Activated naive CD4-positive, alpha-beta T cell treated with anti-CD3 and anti-CD28 coated beads, Interleukin-2, amount 50 U/mL, for 24 hours (primary cell): ENCODE results near the gene SPDYE4.

ENCODE experiments used
- H3K27ac Mint-ChIP-seq: one replicate; pipeline ENCODE4 v1.8.0; 2021; ENCODE audit warnings: mild to moderate bottlenecking, mixed read lengths
- H3K27me3 Mint-ChIP-seq: one replicate; pipeline ENCODE4 v1.8.0; 2021; ENCODE audit warnings: mixed read lengths
- H3K36me3 Mint-ChIP-seq: one replicate; pipeline ENCODE4 v1.8.0; 2021; ENCODE audit warnings: mixed read lengths
- H3K4me1 Mint-ChIP-seq: one replicate; pipeline ENCODE4 v1.8.0; 2021; ENCODE audit warnings: mixed read lengths
- H3K4me3 Mint-ChIP-seq: one replicate; pipeline ENCODE4 v1.8.0; 2021; ENCODE audit warnings: mild to moderate bottlenecking, mixed read lengths
- H3K9me3 Mint-ChIP-seq: one replicate; pipeline ENCODE4 v1.8.0; 2021; ENCODE audit warnings: mixed read lengths

Gene SPDYE4

DNA sequence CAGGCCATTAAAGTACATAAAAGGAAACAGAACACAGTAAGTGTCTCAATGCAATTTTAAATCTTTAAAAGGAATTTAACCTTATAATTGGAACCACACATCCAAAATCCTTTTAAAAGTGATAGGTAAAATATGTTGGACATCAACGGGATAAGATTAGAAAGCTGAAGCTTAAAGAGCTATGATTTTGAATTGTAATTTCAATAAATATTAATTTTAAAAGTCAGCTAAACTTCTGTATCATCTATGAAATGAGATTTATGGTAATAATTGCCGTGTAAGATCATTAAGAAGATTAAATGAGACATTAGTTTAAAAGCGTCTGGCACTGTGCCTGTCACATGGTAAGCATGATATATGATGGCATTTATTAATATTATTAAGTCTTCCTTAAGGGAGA lies 45.0 kb downstream of the SPDYE4 start:
- H3K36me3 Mint-ChIP-seq, result no peaks in the 10 kb centered on the region
- no peaks in the 10 kb centered on the region for H3K9me3 Mint-ChIP-seq
- H3K27me3 Mint-ChIP-seq, result no peaks in the 10 kb centered on the region
- no peak overlapping the region for H3K27ac Mint-ChIP-seq
- H3K4me1 Mint-ChIP-seq, result no peaks in the 10 kb centered on the region
- H3K4me3 Mint-ChIP-seq, result no peak overlapping the region

DNA sequence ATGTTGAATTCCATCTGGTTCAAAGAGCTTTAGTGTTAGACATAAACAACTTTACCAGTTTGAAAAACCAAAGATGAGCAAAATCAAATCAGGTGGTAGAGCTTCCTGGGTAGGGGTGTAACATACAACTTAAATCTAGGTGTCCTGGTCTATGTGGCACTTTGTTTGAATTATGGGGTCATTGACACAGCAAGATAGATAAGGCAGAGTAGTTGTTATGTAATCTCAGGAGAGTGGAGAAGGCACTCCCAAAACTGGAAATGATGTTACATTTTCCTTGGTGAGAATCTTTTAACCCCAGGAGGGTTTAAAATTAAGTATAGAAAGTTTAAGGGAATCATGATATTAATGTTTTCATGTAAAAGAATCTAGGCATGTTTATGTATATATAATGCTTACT lies 45.6 kb downstream of the SPDYE4 start:
- no peaks in the 10 kb centered on the region for H3K4me1 Mint-ChIP-seq
- no peaks in the 10 kb centered on the region for H3K9me3 Mint-ChIP-seq
- no peaks in the 10 kb centered on the region for H3K27me3 Mint-ChIP-seq
- no peak overlapping the region for H3K4me3 Mint-ChIP-seq
- no peaks in the 10 kb centered on the region for H3K36me3 Mint-ChIP-seq
- no peak overlapping the region for H3K27ac Mint-ChIP-seq

DNA sequence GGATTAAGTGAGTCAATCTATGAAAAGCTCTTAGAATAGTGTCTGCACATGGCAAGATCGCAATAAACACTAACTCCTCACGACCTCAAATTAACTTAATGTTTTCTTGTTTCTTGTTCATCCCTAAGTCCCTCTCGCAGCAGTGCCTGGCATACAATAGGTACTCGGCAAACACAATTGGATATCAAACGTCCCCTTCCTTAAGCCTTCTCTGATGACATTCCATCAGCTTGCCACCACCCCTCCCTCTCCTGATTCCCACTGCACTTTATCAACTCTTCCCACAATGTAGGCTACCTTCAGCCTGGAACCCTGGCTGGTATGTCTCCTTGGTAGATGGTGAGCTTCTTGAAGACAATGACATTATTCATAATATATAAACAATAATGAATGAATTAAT lies 47.1 kb downstream of the SPDYE4 start:
- Mint-ChIP-seq H3K4me3 (no peak overlapping the region), H3K27me3 (peaks cover 2% of the 10 kb centered on the region), H3K27ac (no peak overlapping the region), H3K36me3 (no peaks in the 10 kb centered on the region), H3K9me3 (no peaks in the 10 kb centered on the region), H3K4me1 (no peaks in the 10 kb centered on the region)

DNA sequence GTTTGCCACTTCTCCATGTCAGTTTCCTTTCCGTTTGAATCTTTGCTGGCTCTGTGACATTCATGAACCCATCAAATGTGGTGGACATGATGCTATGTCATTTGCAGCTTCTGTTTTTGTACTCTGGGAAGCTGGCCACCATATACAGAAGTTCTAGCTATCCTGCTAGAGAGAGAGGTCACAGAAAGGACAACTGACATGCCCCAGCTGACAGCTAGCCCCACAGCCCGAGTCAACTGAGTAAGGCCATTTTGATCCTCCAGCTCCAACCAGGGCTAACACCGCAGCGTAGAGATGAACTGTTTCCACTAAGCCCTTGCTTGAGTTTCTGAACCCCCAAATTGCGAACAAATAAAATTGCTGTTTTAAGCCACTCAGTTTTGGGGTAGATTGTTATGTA lies 47.5 kb downstream of the SPDYE4 start:
- Mint-ChIP-seq H3K4me1 (no peaks in the 10 kb centered on the region), H3K27ac (no peak overlapping the region), H3K4me3 (no peak overlapping the region), H3K9me3 (no peaks in the 10 kb centered on the region), H3K27me3 (peaks cover 2% of the 10 kb centered on the region), H3K36me3 (no peaks in the 10 kb centered on the region)

DNA sequence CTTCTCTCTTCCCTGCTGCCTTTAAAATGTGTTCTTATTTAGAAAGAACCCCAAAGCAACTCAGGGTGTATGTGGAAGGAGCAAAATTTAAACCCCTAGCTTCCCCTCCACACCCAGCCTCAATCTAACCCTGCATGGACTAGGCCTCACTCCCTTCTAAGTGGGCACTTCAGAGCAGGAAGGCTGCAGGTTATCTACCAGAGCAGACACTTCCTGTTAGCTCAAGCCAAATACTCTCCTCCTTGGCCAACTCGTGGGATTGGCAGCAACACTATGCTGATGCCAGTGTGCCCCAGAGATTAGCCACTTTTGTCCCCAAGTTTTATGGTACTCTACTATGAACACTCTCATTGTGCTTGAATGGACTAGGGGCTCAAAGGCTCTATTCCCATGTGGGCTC lies 49.3 kb downstream of the SPDYE4 start:
- H3K9me3 Mint-ChIP-seq, result no peaks in the 10 kb centered on the region
- no peaks in the 10 kb centered on the region for H3K36me3 Mint-ChIP-seq
- no peak overlapping the region for H3K4me3 Mint-ChIP-seq
- peaks cover 2% of the 10 kb centered on the region for H3K27me3 Mint-ChIP-seq
- H3K27ac Mint-ChIP-seq, result no peak overlapping the region
- no peaks in the 10 kb centered on the region for H3K4me1 Mint-ChIP-seq

DNA sequence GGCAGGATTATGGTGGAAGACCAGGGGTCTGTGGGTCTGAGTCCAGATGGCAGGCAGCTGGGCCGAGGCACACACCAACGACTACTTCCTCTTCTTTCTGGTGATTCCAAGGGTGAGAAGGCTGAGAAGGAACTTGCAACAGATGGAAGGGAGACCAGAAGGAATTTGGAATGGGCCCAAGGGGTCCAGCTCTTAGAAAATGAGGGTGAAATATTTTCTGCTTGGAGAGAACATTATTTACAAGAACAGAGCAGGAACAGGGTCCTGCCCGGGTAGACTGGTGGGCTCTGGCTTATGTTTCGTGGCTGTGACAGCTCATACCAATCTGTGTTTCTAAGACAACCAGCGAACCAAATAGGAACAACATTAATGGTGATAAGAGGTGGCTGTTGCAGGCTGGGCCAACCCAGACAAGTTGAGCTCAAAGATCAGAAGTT lies 50.3 kb downstream of the SPDYE4 start:
- no peaks in the 10 kb centered on the region for H3K36me3 Mint-ChIP-seq
- no peaks in the 10 kb centered on the region for H3K4me1 Mint-ChIP-seq
- H3K27ac Mint-ChIP-seq, result no peak overlapping the region
- H3K9me3 Mint-ChIP-seq, result no peaks in the 10 kb centered on the region
- no peak overlapping the region for H3K4me3 Mint-ChIP-seq
- peaks cover 4% of the 10 kb centered on the region for H3K27me3 Mint-ChIP-seq

DNA sequence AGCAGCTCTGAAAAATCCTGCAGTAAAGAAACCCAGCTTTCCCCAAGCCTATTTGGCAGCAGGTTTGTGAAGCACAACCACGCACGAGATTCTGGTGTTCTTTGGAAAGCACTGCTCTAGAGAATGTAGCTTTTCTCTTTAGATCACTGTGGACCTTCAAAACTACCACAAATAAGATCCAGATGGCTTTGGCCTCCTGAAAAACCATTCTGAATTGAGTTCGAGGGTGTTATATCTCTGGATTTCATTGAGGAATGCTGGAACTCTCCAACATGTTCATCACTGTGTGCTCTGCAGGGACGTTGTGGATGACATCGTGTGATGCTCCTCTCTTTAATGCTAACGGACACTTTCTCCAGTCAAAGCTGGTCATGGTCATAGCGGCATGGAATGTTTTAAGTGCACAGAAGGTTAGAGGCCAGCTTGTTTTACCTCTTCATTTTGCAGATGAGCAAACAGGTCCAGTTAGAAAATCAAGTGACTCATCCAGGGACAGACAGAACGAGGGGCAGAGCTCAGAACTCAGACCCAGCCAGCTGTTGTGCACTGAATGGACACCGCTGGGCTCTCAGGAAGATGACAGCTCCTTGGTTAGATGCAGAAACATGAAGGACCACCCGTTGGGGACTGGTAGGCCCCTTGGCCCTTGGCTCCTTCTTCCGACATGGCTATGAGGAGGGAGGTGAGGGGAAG lies 50.9 kb downstream of the SPDYE4 start:
- H3K27me3 Mint-ChIP-seq, result peaks cover 4% of the 10 kb centered on the region
- H3K36me3 Mint-ChIP-seq, result no peaks in the 10 kb centered on the region
- H3K4me1 Mint-ChIP-seq, result no peaks in the 10 kb centered on the region
- H3K27ac Mint-ChIP-seq, result no peak overlapping the region
- no peak overlapping the region for H3K4me3 Mint-ChIP-seq
- H3K9me3 Mint-ChIP-seq, result no peaks in the 10 kb centered on the region

DNA sequence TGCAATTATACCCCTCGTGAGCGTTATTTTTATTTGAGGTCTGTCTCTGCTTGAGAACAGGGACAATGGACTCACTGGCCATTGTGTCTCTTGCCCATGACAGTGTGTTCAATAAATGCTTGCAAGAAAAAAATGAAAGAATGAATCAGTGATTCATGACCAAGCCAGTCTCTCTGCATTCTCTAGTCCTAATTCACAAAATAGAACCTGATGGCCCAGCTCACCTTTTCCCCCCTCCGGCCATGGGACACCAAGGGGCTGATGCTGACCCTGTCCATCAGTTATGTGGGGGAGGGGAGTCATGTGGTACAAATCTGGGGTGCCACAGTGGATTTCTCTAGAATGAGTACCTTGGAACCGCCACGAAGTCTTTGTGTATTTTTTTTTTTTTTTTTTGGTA lies 51.9 kb downstream of the SPDYE4 start:
- Mint-ChIP-seq H3K27me3 (peaks cover 4% of the 10 kb centered on the region), H3K4me3 (no peak overlapping the region), H3K27ac (no peak overlapping the region), H3K36me3 (no peaks in the 10 kb centered on the region), H3K4me1 (no peaks in the 10 kb centered on the region), H3K9me3 (no peaks in the 10 kb centered on the region)

DNA sequence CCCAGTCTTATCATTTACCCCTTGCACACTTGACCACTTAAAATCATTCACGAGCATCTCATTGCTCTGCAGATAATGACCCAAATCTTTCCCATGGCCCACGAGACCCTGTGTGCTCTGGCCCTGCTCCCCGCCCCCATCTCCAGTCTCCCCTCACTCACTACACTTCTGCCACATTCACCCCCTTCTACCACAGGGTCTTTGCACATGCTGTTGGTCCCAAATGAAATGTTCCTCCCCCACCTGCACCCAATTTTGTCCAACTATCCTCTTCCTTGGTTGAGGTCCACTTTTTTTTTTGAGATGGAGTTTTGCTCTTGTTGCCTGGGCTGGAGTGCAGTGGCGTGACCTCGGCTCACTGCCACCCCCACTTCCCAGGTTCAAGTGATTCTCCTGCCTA lies 52.9 kb downstream of the SPDYE4 start:
- no peaks in the 10 kb centered on the region for H3K9me3 Mint-ChIP-seq
- H3K27ac Mint-ChIP-seq, result no peak overlapping the region
- H3K27me3 Mint-ChIP-seq, result peaks cover 4% of the 10 kb centered on the region

DNA sequence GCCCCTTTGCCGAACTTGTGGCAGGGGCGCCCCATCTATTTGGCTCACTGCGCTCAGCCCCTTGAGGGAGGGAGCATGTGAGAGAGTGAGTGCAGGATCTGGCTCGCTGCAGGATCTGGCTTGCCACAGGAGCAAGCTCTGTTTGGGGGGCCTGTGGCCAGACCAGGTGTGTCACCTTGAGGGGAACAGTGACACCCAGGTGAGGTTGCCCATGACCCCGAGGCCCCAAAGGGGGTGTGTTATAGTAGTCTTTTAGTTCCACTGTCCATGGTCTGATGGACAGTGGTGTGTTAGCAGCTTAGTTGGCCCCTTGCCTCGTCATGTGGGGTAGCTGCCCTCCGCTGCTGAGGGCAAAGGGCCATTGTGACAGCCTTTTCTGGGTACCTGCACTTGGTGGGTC lies 55.3 kb downstream of the SPDYE4 start:
- Mint-ChIP-seq H3K27ac (no peak overlapping the region), H3K4me1 (no peaks in the 10 kb centered on the region), H3K27me3 (peaks cover 8% of the 10 kb centered on the region), H3K36me3 (no peaks in the 10 kb centered on the region), H3K4me3 (no peak overlapping the region), H3K9me3 (no peaks in the 10 kb centered on the region)

More for the DNA sequence above, 52.9 kb downstream of the SPDYE4 start:
- H3K36me3 Mint-ChIP-seq, result no peaks in the 10 kb centered on the region
- no peak overlapping the region for H3K4me3 Mint-ChIP-seq
- H3K4me1 Mint-ChIP-seq, result no peaks in the 10 kb centered on the region

DNA sequence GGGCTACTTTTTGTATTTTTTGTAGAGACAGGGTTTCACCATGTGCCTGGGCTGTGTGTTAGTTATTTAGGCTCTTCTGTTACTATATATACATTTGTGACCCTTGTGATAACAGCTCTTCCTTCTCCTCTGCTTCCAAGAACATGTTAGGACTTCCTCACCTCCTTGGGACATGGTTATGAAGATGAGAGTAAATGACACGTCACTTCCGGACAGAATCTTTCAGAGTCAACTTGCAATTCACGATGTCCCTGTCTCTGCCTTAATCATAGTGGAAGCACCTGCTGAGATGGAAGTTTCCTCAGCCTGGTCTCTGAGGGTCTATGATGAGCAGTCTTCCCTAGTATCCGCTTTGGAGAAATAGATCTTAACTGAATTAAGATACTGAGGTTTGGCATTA lies 56.6 kb downstream of the SPDYE4 start:
- no peaks in the 10 kb centered on the region for H3K36me3 Mint-ChIP-seq
- no peak overlapping the region for H3K4me3 Mint-ChIP-seq
- H3K27ac Mint-ChIP-seq, result no peak overlapping the region
- no peaks in the 10 kb centered on the region for H3K4me1 Mint-ChIP-seq
- no peaks in the 10 kb centered on the region for H3K9me3 Mint-ChIP-seq
- H3K27me3 Mint-ChIP-seq, result peaks cover 7% of the 10 kb centered on the region

DNA sequence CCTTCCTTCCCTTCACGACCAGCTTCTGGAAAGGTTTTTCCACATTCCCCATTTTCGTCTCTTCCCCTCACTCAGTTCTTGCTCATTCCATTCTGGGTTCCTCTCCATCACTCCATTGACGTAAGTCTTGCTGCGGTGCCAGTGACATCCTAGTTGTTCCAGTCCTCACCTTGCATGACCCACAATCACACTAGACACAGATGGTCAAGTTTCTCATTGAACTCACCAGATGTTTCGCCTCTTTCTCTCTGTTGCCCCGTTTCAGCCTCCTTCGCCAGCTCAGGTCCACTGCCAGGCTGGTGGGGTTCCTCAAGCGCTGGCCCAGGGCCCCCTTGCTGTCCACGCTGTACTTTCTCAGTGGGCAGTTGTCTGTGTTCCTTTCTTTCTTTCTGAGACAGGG lies 57.1 kb downstream of the SPDYE4 start:
- peaks cover 7% of the 10 kb centered on the region for H3K27me3 Mint-ChIP-seq
- H3K4me1 Mint-ChIP-seq, result no peaks in the 10 kb centered on the region
- no peak overlapping the region for H3K27ac Mint-ChIP-seq
- no peaks in the 10 kb centered on the region for H3K36me3 Mint-ChIP-seq
- H3K4me3 Mint-ChIP-seq, result no peak overlapping the region
- H3K9me3 Mint-ChIP-seq, result no peaks in the 10 kb centered on the region
